Measurements from ENCODE around the gene RHOB.
"Not testable (repeated sequence)": the region's sequence is repeated elsewhere in the genome, so short reads cannot be mapped to it uniquely, and the experiment has no call there.

RHOB gene

DNA sequence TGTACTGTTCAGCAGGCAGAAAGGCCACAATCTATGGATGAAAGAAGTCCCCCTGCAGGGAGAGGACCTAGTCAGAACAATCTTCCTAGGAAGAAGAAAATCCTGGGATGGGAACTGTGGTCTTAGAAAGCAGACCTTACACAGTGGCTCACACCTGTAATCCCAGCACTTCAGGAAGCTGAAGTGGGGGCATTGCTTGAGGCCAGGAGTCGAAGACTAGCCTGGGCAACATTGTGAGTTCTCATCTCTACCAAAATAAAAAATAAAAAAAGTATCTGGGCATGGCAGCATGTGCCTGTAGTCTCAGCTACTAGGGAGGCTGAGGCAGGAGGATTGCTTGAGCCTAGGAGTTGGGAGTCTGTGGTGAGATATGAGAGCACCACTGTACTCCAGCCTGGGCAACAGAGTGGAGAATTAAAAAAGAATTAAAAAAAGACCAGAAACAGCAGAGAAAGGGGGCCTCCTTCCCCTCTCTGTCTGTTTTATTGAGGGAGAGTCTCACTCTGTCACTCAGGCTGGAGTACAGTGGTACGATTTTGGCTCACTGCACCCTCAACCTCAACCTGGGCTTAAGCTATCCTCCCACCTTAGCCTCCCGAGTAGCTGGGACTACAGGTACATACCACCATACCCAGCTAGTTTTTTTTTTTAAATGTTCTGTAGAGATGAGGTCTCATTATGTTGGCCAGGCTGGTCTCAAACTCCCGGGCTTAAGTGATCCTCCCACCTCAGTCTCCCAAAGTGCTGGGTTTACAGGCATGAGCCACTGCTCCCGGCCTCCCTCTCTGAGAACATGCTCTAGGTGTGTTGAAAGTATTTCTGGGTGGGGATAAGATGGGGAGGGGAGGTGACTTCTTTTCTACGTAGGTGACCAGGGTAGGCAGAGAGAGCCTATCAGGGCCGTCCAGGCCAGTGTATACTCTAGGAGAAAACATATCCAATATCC is 7.4 kb downstream of the RHOB start:
- DNase-seq (ENCODE audit: low spot score) = no peak

DNA sequence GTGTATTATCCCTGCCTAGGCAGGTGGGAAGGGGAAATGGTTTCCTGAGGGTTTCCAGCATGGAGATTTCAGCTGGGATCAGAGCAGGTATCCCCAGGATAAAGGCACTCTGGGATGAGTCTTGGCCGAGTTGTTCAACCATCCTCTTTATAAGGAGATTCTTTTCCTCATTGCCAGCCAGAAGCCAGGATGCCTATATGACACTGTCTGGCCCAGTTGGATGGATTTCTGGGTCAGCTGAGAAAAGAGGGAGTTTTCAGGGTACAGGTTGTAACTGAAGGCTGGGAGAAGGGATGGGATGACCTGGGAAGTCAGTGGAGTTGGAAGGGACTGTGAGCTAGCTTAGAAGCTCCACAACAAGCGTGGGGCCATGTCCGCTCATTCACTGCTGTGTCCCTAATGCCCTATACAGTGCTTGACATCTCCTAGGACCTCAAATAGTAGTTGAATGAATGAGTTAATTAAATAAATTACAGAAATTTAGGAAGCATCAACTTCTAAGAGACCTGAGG is 8.3 kb downstream of the RHOB start:
- DNase-seq (ENCODE audit: low spot score) = no peak

DNA sequence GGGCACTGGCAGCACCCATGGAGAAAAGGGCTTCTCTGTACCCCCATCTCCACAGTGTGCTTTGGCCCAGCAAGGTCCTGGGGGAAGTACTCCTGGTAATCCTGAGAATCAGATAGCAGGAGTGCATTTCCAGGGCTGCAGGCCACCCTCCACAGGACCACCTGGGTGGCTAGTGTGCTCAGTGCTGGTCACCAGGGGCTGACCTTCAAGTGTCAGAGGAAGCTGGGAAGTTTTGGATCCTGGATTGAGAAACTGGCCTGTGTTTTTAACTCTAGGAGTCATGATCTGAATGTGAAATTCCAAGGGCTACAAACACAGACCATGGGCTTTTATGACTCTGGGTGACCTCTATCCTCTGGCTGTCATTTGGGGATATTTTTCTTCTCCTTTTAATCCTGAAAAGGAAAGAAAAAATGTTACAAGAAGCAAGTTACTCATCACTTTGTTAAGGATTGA is 9.3 kb downstream of the RHOB start:
- DNase-seq (ENCODE audit: low spot score) = no peak

DNA sequence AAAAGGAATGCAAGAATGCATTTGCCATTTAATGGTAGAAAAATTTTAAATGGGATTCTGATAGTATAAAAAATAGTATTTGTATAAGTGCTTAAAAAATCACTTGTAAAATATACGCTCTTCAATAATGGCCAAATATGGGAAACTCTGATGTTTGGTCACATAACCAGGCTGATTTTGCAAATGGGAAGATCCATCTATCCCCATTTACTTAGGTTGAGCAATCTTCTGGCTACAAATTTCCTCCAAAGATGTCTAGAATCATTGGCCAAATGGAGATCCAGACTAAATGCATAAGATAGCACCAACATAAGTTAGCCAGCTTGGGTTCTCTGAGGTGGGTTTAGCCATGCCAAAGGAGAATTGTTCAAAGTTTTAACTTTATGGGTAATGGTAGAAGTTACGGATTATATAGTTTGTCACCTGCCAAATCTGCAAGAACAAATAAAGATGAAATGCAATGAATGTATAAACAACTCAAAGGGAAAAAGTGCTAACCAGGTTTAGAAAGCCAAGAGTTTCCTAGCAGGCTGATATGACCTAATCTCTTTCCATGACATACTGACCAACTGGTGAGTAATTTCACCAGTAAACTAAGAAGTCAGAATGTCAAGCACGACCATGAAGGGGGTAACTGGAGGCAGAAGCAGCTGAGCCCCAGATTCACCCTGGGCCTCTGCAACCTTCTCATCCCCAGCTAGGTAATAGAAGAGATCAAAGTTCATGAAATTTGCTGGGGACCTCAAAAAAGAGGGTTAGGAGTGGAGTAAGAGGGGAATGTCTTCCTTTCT is 10.0 kb downstream of the RHOB start:
- DNase-seq (ENCODE audit: low spot score) = no peak

DNA sequence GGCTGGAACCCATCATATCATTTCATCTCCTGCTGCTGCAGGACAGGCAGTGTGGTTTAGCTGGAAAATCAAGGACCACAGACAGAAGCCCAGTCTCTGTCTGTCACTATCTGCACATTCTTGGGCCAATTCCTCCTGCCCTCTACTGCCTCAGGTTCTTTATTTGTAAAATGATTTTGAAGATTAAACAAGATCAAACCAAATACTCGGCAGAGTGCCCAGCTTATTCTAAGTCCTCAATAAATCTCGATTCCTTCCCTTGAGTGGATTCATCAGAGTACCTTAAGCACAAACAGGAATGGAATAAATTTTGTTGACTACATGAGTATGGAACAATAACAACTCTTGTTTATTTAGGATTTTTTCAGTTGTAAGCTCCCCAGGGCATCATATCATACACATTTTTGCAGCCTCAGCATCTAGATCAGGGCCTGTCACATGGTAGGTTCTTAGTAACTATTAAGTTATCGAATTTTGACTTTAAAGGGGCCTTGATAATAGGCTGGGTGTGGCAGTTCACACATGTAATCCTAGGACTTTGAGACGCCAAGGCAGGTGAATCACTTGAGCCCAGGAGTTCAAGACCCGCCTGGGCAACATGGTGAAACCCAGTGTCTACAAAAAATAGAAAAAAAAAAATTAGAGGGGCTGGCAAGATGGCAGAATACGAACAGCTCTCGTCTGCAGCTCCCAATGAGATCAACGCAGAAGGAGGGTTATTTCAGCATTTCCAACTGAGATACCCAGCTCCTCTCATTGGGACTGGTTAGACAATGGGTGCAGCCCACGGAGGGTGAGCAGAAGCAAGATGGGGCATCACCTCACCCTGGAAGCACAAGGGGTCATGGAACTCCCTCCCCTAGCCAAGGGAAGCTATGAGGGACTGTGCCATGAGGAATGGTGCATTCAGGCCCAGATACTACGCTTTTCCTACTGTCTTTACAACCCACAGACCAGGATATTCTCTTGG is 11.1 kb downstream of the RHOB start:
- no peak for DNase-seq (ENCODE audit: low spot score)

DNA sequence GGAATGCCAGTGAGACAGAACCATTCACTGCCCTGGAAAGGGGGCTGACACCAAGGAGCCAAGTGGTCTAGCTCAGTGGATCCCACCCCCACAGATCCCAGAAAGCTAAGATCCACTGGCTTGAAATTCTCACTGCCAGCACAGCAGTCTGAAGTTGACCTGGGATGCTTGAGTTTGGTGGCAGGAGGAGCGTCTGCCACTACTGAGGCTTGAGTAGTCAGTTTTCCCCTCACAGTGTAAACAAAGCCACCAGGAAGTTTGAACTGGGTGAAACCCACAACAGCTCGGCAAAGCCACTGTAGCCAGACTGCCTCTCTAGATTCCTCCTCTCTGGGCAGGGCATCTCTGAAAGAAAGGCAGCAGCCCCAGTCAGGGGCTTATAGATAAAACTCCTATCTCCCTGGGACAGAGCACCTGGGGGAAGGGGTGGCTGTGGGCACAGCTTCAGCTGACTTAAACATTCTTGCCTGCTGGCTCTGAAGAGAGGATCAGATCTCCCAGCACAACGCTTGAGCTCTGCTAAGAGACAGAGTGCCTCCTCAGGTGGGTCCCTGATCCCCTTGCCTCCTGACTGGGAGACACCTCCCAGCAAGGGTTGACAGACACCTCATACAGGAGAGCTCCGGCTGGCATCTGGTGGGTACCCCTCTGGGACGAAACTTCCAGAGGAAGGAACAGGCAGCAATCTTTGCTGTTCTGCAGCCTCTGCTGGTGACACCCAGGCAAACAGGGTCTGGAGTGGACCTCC is 12.0 kb downstream of the RHOB start:
- not testable (repeated sequence) for DNase-seq (ENCODE audit: low spot score)

DNA sequence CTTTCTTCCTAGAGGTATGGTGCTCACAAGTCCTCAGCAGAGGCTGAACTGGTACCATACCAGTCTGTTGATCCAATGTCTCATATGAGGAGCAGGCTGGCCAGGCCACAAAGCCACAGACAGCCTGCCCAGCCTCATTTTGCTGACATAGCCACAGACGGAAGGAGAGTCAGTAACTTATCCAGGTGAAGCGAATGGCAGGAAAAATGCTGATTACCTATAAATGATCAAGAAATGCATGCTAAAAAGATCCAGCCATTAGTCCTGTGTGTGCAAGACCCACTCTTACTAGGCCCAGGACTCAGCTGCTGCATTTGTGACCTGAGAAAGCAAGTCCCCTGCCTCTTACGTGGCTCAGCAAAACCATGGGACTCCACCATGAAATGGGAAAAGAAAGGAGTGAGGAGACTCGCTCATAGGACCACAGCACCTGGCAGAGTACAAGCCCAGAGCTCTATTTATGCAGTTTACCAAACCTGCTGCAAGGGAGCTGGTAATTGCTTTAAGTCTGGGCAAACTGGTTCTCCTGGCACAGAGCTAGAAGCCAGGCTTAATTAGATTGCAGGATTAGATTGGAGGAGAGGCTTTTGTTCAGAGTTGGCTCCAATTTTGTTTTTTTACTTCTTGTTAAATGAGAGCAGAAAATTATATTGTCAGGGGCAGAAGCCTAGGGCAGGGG is 19.0 kb downstream of the RHOB start:
- no peak for DNase-seq (ENCODE audit: low spot score)

DNA sequence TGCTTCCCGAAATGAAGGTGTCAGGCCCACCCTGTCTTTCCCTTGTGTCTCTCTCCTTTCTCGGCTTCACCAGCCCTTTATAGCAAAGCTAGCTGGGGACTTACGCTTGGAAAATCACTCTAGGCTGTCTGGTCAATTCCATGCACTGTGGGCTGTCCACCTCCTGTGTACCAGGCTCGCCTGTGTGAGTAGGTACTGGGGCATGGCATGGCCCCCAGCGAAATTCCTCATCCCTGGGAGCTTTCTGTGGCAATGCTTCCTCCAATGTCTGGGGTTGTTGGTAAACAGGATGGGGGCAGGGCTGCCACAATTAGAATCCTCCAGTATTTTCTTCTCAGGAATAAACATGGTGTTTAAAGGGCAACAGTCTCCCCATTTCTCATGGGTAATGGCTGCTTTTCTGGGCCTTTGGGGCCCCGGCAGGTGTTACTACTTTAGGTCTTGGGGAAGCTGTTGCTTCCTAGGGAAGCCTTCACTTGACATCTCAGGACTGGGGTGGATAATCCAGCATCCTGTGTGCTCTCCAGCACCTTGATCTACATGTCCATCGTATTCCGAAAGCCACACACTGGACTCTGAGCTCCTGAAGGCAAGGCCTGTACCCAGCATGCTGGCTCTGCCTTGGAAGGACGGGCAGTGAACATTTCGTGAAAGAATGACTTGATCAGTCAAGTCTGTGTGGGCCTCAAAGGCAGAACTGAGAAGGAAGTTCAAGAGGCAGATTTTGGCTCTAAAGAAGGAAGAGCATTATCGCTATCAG is 21.1 kb downstream of the RHOB start:
- DNase-seq (ENCODE audit: low spot score) = no peak

DNA sequence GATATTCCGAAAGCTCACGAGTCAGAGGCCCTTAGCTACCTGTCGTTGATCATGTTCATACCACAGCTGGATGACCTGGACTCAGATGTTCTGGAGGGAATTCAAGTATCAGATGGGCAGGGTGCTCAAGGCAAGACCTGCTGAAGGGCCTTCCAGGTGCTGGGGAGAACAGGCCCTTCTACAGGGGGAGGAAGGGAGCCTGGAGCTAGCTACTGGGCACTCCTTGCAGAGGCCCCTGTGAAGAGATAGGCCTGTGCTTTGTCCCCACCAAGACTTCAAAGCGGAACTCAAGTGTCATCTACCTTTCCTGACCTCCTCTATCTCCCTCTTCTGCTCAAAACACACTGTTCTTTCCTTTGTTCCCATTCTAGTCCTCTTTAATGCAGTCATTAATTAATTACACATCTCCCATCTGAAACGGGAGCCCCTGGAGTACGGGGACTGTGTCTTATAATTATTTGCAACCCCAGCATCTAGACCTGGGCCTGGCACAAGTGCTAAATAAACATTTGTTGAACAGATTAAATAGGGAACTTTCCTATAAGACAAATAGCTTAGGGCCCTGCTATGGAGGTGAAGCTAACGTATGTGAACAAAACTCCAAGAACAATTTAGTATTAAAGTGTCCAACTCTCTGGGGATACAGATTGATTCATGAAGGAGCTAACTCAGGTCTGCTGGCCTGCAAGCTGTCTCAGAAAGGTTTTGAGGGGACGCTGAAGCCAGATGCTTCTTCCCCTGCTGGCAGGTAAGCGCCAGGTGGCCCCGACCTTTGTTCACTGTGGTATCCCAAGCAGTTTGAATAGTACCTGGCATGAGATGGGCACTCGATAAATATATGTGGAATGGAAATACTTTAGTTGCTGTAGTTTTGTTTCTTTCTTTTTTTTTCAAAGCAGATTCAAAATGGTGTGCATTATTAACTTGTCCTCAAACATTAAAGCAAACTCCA is 22.0 kb downstream of the RHOB start:
- DNase-seq (ENCODE audit: low spot score) = no peak

DNA sequence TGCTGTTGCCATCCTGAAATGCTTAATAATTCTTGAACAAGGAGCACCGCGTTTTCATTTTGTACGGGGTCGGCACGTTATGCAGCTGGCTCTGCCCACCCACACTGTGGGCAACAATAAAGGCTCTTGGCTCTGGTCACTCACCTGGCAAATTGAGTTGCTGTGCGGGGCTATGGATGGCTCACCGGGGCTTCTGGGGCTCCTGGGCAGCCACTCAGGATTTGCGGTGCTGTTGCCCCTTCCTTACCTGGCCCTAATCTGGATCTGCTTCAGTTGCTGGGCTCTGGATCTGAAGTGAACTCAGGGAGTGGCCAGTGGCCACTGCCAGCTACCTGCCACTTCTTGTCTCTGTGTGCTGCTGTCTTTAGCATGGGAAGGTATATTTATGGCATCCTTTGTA is 22.7 kb downstream of the RHOB start:
- no peak for DNase-seq (ENCODE audit: low spot score)

DNA sequence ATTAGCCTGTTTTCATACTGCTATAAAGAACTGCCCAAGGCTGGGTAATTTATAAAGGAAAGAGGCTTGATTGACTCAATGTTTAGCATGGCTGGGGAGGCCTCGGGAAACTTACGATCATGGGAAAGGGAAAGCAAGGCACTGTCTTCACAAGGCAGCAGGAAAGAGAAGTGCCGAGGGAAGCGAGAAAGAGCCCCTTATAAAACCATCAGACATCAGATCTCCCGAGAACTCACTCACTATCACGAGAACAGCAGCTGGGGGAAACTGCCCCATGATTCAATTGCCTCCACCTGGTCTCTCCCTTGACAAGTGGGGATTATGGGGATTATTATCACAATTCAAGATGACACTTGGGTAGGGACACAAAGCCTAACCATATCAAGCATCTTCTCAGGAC is 23.3 kb downstream of the RHOB start:
- DNase-seq (ENCODE audit: low spot score) = no peak

DNA sequence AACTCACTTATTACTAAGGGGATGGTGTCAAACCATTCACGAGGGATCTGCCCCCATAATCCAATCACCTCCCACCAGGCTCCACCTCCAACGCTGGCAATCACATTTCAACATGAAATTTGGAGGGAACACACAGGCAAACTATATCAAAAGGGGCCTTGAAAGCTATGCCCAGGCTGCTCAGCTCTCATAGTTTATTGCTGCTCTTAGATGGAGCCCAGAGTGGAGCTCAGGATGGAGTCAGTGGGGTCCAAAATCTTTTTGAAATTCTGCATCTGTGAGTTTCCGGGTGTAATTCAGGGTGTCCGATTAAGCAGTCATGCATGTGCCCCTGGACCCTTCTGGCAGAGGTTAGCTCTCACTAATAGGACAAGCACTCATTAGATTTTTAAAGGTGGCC is 24.3 kb downstream of the RHOB start:
- DNase-seq (ENCODE audit: low spot score) = no peak

DNA sequence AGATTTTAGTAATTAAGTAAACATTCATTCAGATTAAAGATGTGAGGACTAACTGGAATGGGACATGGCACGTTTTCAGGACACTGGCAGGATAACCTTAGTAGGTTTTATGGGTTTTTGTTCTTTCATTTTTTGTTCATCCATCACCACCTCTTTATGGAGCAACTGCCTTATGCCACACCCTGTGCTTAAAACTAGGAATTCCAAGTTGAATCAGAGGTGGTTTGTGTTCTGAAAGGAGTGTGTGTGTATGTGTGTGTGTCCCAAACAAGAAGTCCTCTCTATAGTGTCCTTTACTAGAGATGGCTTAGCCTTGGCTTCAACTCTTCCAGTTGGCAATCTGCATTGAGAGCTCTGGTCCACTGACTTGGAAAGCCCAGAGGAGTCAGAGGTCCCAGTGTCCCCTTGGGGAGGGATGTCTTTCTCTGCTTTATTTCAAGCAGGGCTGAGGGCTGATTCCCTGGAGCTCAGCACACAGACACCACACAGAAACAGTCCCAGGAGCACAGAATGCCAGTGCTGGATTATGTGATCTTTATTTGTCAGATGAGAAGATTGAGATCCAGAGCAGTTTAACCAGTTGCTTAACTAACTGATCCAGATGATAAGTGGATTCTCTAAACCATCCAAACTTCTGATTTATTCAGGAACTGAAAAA is 25.2 kb downstream of the RHOB start:
- DNase-seq (ENCODE audit: low spot score) = no peak

DNA sequence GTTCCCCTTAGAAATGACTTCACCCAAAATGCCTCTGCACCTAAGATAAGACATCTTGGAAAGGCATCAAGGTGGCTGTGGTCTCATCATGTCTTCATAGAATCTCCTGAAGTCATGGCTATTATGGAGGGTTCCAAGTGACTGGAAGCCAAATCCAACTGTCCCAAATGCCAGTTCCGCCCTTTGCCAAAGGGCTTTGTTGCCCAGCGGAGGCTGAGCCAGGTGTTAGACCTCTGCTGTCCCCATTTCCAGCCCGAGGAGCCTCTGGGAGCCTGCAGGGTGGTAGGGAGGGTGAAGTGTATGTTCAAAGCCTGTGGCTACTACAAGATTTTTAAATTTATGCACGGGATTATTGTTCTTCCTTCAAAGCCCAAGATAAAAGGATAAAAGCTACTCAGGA is 25.7 kb downstream of the RHOB start:
- DNase-seq (ENCODE audit: low spot score) = no peak

DNA sequence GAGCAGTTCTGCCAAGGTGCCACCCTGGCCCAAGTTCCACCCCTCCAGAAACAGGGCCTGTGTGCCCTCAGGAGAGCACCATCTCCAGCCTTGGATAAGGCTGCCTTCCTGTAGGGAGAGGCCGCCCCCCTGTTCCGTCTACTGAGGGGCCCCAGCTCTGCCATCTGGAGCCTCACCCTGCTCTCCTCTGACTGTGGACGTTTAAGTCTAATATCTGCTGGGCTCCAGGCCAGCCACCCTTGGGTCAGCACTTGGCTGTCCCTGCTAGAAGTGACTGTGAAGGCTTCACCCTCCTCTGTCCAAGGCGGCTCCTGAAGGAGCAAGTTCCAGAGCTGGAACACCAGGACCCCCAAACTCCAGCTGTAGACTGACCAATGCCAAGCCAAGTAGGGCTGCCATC is 26.3 kb downstream of the RHOB start:
- DNase-seq (ENCODE audit: low spot score) = no peak

DNA sequence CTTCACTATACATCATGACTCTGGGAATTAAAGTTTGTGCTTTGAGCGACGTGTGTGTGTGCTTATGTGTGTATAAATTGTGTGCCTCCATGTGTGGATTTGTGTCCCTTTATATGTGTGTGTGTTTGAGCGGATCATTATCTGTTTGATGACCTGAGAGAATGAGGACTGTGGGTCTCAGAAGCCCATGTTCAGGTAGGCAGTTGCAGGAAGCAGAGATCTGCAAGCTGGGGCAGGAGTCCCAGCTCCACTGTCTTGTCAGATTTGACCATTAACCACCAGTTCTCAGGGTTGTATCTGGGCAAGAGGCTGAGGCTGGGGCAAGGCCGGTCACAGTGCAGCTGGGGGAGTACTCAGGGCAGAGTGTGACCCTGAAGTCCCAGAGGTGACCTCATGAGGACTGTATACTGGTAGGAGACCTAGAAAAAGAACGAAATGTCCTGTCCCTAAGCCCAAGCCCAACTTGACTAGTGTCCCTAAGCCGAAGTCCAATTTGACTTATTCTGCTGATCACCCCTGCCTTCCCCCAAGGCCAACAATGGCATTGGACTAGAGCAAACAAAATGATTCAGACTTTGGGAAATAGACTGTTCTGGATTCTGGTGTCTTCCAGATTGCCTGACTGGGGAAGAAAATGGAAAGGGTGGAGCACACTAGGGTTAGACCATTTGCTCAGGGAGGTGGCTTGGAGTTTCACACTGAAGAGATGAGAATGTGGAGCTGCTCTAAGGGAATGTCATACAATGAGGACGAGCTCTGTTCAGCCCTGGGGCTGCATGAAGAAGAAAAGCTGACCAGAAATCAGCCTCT is 28.1 kb downstream of the RHOB start:
- no peak for DNase-seq (ENCODE audit: low spot score)

DNA sequence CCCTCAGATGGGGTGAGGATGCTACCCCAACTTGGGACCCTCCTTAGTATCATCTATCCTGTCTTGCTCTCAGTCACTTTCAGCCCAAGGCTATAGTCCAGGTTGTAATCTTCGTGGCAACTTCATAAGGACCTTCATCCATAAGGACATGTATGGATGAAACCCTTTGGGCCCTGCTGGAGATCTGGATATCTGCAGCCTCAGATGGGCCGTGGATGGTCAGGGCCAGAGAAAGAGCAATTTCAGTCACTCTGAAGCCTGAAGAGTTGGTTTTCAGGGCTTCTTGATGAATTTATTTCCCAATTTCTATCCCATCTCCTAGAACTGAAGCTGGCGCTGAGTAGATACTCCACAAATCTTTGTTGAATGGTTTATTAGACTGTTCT is 28.7 kb downstream of the RHOB start:
- no peak for DNase-seq (ENCODE audit: low spot score)
